Activated CD8-positive, alpha-beta memory T cell treated with anti-CD3 and anti-CD28 coated beads, Interleukin-2, amount 50 U/mL, for 48 hours (primary cell): ENCODE measurements around the gene THYN1.
"Not testable (repeated sequence)": the region's sequence is repeated elsewhere in the genome, so short reads cannot be mapped to it uniquely, and the experiment has no call there.

Source experiments
- DNase-seq: peaks from one replicate; pipeline ENCODE4 v3.0.0-alpha.2; 2020

THYN1 gene

GRCh38 chr11:134273317-134273712, 20.2 kb upstream of the THYN1 start:
- DNase-seq = no peak

- peak; percentile 43 for DNase-seq
Observed at GRCh38 chr11:134272381-134273316, 19.5 kb upstream of the THYN1 start.

DNA sequence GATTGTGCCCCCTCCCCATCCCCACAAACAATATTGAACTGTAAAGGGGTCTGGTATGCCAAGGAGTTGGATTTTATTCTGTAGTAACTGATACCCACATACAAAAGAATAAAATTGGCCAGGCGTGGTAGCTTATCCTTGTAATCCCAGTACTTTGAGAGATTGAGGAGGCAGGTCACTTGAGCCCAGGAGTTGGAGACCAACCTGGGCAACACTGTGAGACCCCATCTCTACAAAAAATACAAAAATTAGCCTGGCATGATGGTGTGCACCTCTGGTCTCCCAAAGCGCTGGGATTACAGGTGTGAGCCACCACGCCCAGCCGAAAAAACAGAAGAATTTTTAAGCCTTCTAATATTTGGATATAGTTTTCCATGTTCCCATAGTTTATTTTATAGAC, 18.8 kb upstream of the THYN1 start:
- DNase-seq = no peak

DNA sequence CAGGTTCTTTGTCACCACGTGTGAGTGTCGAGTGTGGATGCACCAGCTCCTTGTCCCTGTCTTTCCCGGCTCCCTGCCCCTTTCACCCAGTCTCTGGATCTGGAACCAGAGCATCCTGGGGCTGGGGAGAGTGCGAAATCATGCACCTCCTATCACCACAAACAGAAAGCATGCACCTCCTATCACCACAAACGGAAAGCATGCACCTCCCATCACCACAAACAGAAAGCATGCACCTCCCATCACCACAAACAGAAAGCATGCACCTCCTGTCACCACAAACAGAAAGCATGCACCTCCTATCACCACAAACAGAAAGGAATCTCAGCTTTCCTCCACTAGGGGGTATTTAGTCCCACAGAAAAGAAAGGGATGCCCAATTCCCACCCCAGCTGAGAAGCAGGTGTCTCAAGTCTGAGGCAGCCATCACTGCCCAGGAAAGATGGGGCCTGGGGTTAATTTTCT, 17.1 kb upstream of the THYN1 start:
- no peak for DNase-seq

- DNase-seq = no peak
Observed at GRCh38 chr11:134267966-134268365, 14.8 kb upstream of the THYN1 start.

DNA sequence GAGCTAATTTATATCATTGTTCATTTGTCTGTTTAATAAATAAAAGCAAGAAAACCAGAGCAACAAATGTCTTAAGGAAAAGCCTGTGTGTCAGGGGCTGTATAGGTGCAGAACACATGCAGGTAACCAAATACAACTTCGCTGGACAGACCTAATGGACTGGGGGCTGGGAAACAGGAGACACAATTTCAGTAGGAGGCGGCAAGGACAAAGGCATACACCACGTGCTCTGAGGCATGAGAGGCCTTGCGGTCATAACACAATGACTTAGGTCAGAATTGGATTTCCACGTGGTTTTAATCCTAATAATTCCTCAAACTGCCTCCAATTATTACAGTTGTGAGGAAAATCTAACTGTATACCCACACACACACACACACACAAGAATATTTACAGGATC, 14.3 kb upstream of the THYN1 start:
- DNase-seq = no peak

DNA sequence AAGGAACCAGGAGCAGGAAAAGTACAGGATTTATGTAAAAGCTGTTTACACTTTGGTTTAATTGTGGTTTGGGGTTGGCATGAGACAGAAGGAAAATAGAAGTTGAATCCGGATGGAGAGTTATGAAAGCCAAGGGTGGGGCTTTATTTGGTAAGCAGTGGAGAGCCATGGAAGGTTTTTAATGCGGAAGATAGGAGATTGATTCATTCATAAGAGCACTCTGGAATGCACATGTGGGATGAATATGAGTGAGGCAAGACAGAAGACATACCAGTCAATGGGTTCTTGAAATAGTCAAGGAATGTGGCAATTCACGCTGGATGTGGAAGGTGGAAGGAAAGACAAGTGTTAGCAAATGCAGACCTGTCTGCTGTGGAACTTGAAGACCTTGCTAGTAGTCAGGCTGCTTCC, 13.7 kb upstream of the THYN1 start:
- no peak for DNase-seq

DNA sequence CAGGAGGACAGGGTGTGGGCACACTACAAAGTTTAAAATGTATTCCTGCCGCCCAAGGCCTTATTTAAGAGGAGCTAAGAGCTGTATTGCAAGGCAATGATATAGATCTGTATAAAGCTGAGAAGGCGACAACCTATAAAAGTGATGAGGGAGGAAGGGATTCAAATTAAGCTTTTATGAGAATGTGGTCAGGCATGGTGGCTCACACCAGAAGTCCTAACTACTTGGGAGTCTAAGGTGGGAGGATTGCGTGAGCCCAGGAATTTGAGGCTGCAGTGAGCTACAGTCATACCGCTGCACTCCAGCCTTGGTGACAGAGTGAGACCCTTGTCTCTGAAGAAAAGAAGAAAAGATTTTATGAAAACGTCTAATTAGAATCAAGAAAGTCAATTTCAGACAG, 13.3 kb upstream of the THYN1 start:
- DNase-seq = no peak

DNA sequence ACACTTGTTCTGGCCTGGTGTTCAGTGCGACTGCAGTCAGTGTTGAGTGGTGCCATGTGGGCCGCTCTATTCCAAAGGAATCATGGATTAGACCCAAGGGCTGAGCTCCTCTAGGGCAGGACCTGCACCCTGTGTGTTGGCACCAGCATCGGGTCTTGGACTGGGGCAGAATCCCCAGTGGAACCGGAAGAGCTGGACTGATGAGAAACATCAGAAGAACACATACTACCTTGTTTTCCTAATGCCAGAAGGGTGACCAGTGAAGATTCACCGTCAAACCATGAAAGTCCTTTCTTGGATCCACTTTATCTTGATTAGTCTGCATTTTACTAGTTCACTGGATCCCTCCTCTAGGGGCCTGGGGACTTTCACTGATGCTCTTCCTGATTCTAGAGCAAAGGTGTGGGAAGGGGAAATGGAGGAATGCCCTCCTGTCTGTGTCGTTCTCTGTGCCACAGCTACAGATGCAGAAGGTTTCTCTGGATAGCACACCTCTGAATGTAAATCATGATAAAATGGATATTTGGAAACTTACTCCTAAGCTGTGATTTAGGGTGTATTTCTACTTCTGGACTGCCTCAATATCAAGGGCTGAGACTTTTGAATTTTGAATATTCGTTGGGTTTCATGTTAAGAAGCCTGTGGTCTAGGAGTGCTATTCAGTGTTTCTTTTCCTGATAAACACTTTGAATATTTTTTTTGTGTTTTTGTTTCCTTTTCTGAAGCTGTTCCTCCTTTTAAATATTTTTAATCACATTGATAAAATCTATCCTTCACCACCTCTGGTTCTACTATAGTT, 12.0 kb upstream of the THYN1 start:
- no peak for DNase-seq

- DNase-seq = no peak
Observed at GRCh38 chr11:134261626-134262488, 8.7 kb upstream of the THYN1 start.

DNA sequence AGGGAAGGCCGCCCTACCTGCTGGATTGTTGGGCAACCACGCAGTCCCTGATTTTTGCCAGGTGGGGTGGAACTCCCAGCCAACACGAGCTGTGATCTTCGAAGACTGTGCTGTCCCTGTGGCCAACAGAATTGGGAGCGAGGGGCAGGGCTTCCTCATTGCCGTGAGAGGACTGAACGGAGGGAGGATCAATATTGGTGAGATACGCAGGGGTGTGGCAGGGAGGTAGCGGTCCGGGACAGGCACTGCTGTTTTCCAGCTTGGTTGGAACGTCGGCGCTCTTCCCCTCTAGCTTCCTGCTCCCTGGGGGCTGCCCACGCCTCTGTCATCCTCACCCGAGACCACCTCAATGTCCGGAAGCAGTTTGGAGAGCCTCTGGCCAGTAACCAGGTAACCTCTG, 7.8 kb upstream of the THYN1 start:
- DNase-seq = no peak

DNA sequence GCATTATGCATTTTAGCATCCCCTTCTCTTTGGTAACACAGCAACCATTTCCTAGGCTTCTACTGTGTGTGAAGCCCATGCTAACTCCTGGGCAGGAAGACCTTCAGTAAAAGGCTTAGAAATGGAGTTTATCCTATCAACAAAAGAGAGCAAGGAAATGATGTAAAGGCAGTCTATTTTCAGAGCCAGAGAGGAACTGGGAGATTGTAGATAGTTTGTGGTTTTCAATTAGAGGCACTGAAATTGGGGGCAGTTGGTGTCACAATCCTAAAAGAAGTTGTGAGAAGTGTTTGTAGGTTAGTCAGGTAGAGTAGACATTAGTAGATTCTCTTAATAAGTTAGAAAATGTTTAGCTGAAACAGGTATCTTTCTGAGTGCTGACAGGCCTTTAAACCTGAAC, 7.4 kb upstream of the THYN1 start:
- no peak for DNase-seq

- no peak for DNase-seq
Observed at GRCh38 chr11:134258577-134258976, 5.4 kb upstream of the THYN1 start.

- no peak for DNase-seq
Observed at GRCh38 chr11:134257101-134257500, 3.9 kb upstream of the THYN1 start.

GRCh38 chr11:134255184-134255561, 2.0 kb upstream of the THYN1 start:
- DNase-seq = not testable (repeated sequence)

DNA sequence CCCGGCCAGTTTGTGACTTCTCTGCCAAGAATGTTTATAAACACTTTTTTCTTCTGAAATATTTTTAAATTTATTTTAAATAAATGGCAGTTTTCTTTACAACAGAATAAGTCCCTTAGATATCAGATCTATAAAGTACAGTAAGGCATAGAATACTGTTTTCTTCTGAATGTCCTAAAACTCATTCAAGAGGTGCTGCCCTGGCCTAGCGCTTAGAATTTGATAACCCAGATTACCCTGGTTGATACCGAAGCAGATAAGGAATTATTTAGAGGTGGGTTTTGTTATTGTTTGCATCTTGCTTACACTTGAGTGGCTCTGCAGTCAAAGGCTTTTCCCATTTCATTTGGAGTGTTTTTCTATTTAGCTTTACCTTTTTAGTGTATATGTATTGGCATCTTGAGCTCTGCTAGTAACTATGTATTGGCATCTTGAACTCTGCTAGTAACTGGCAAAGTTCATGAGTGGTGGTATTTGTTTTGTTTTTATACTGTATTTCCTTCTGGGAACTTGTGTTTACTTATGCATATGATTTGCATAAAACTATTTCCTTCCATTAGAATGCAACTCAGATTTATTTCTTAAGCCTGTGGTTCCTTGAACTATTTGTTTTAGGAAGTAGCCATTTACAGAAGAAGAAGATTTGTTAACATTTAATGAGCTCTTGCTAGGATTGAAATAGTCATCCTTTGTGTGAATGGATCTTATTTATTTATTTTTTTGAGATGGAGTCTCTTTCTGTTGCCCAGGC, 1.5 kb upstream of the THYN1 start:
- no peak for DNase-seq

- DNase-seq = peak; percentile 63
Observed at GRCh38 chr11:134252346-134253187, 585 bp downstream of the THYN1 start.

DNA sequence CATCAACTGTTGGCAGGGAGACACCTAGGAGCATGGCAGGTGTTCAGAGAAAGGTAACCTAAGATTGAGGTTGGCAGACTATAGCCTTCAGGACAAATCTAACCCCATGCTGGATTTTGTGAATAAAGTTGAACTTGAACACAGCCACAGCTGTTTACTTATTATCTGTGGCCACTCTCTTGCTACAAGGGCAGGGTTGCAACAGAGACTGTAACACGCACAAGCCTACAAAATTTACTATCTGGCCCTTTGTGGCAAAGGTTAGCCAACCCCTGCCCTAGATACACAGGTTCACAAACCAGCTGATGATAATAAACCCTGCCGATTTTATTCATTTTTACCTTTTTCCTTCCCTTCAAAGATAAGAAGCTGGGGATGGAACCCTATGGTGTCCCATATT, 2.5 kb downstream of the THYN1 start:
- no peak for DNase-seq

DNA sequence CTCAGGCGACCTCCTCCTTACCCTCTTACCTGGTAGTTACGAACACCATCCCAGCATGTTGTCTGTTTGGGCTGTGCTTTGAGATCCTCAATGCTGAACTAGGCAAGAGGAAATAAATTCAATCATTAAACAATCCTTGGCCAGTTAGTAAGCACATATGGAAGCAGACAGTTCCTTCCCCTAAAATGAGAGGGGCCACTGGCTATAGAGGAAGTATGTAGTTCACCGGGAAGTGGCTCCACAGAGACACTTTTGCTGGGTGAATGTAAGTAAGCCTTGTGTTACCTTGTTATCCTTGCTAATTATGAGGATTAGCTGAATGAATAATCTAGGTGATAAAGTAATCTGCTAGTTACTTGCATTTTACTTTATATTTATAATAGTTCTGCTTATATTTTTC, 2.9 kb downstream of the THYN1 start:
- DNase-seq = no peak

GRCh38 chr11:134248910-134249480, 4.2 kb downstream of the THYN1 start:
- no peak for DNase-seq

- no peak for DNase-seq
Observed at GRCh38 chr11:134246678-134247077, 6.5 kb downstream of the THYN1 start.
